ENCODE data around the gene RGS9. TPM values are rescaled to one million over a fixed set of nuclear protein-coding genes. Genes with fewer than 3 reads are reported as not detected.

RGS9 gene
- total RNA-seq, 1 experiment from 2014 or later = 8.6 TPM

GRCh38 chr17:65123757-65124675 is 13.2 kb upstream of the RGS9 start:
- ChIA-PET CTCF (interaction anchor here (0.9 to 2.9 kb wide), 3 partner anchors 13 to 24 kb away, joined by 3 to 8 read pairs (median 4); partner anchors contain the start of gene RGS9), POLR2A (interaction anchor here (1.2 to 2.2 kb wide), 4 partner anchors 13 to 149 kb away, joined by 4 to 14 read pairs (median 6); partner anchors contain the start of gene RGS9), RAD21 (ENCODE audit: low non-redundant PET in 1 of 2, low total read pairs in 2 of 2, uncharacterized antibody in 2 of 2, unreplicated experiment in 2 of 2) (no interaction called here)
- DNase-seq (ENCODE audit: low read depth, low spot score) (no peak), ATAC-seq (peak; percentile 21)
- no peaks in the 10 kb centered on the region for H3K9me3 ChIP-seq (ENCODE audit: control insufficient read depth in 1 of 2, insufficient read depth in 1 of 2, low read depth in 1 of 2, low read length in 2 of 2)
- BruUV-seq (replicated peaks) = TSS peak; percentile 77
- peak overlapping the region; percentile 71 to 73 for H3K4me3 ChIP-seq (replicated peaks in 1 of 2; ENCODE audit: low read depth in 1 of 2, low read length in 2 of 2)
- no peaks in the 10 kb centered on the region for H3K79me2 ChIP-seq (ENCODE audit: insufficient read depth, low read length)
- peak overlapping the region; percentile 73; the same call in 1 of the 2 replicates for H3K27ac ChIP-seq (ENCODE audit: low read depth, low read length)
- no peaks in the 10 kb centered on the region for H3K9me2 ChIP-seq (ENCODE audit: insufficient read depth)
- H3K4me1 ChIP-seq (ENCODE audit: control insufficient read depth in 1 of 2, insufficient read depth in 2 of 2, low read length in 2 of 2) = peaks cover 5 to 17% of the 10 kb centered on the region in 2 experiments; a peak in 3 of 4 replicates
- H3K36me3 ChIP-seq (ENCODE audit: control insufficient read depth in 1 of 2, insufficient read depth in 2 of 2, low read length in 2 of 2) = no peaks in the 10 kb centered on the region
- no peaks in the 10 kb centered on the region for H4K20me1 ChIP-seq (ENCODE audit: insufficient read depth)
- H2AFZ ChIP-seq (ENCODE audit: low read depth, low read length, poor library complexity, severe bottlenecking) = peak overlapping the region; percentile 94
- TF ChIP-seq SRF (IDR thresholded peaks at IDR 0.05; ENCODE audit: low read depth) (no peak), EZH2phosphoT487 (IDR thresholded peaks at IDR 0.05; ENCODE audit: borderline replicate concordance) (no peak), ZFX (IDR thresholded peaks at IDR 0.05) (no peak), ZBTB33 (IDR thresholded peaks at IDR 0.05; ENCODE audit: extremely low read depth, insufficient replicate concordance, low read length) (no peak), POLR2AphosphoS5 (IDR thresholded peaks at IDR 0.05; ENCODE audit: low read depth, low read length) (no peak), EZH2 (IDR thresholded peaks at IDR 0.05) (no peak), CTCF (IDR thresholded peaks at IDR 0.05 in 2 of 3, conservative IDR thresholded peaks at IDR 0.05 in 1 of 3; ENCODE audit: borderline replicate concordance in 1 of 3, insufficient read depth in 1 of 3, low read depth in 2 of 3, low read length in 2 of 3) (no peak), ZNF274 (IDR thresholded peaks at IDR 0.05; ENCODE audit: low read depth, low read length) (no peak), ELF1 (IDR thresholded peaks at IDR 0.05; ENCODE audit: borderline replicate concordance, low read depth) (no peak), FOSL1 (IDR thresholded peaks at IDR 0.05; ENCODE audit: low read depth) (no peak), EGR1 (IDR thresholded peaks at IDR 0.05; ENCODE audit: low read depth) (no peak), REST (IDR thresholded peaks at IDR 0.05; ENCODE audit: low read depth) (no peak), SIN3A (IDR thresholded peaks at IDR 0.05; ENCODE audit: low read depth) (no peak), CEBPB (IDR thresholded peaks at IDR 0.05; ENCODE audit: low read depth) (no peak), YY1 (IDR thresholded peaks at IDR 0.05; ENCODE audit: extremely low read depth, insufficient replicate concordance, low read depth, low read length) (no peak), RAD21 (IDR thresholded peaks at IDR 0.05; ENCODE audit: low read depth) (no peak), TCF7L2 (IDR thresholded peaks at IDR 0.05; ENCODE audit: borderline replicate concordance, extremely low read depth, insufficient read depth, insufficient read length) (no peak), CBX3 (IDR thresholded peaks at IDR 0.05; ENCODE audit: low read depth) (no peak)
- peaks cover 2% of the 10 kb centered on the region; the same call in 1 of the 2 replicates for H3K27me3 ChIP-seq (ENCODE audit: insufficient read depth, low read length)
- H3K9ac ChIP-seq (ENCODE audit: low read length) = peak overlapping the region; percentile 80
- peak overlapping the region; percentile 80 for H3K4me2 ChIP-seq (ENCODE audit: low read length)
- intact Hi-C loops (cut with micrococcal nuclease) = no loop called here
